NCI-H2196 treated with DMSO at 0.1 percent for 48 hours (cell line): Measurements from ENCODE around the gene CAMTA1.
"Not testable (repeated sequence)": the region's sequence is repeated elsewhere in the genome, so short reads cannot be mapped to it uniquely, and the experiment has no call there.

Source experiments
- DNase-seq: peaks from one replicate; lab custom pipeline; 2025; ENCODE audit not compliant: unreplicated experiment; lab: John Stamatoyannopoulos, UW

Gene CAMTA1

DNA sequence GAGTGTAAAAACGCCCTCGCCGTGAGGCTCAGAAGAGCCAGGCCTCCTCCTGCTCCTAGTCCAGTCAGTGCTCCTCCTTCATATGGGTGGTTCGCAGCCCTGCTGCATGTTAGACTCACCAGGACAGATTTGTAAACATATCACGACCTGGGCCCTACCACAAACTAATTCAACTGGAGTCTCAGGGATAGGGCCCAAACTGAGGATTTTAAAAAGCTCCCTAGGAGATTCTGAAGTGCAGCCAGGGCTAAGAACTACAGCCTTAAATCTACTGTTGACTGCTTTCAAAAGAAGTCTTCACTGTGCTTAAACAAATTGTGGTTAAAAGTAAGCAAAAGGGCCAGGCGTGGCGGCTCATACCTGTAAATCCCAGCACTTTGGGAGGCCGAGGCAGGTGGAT is 57.0 kb downstream of the CAMTA1 start:
- no peak for DNase-seq

DNA sequence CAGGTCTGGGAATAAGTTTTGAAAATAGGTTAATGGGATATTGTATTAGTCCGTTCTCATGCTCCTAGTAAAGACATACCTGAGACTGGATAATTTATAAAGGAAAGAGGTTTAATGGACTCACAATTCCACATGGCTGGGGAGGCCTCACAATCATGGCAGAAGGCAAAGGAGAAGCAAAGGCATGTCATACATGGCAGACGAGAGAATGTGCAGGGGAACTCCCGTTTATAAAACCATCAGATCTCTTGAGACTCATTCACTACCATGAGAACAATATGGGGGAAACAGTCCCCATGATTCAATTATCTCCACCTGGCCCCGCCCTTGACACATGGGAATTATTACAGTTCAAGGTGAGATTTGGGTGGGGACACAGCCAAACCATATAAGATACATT is 60.5 kb downstream of the CAMTA1 start:
- DNase-seq, result not testable (repeated sequence)

GRCh38 chr1:6848816-6849215 is 63.6 kb downstream of the CAMTA1 start:
- no peak for DNase-seq

DNA sequence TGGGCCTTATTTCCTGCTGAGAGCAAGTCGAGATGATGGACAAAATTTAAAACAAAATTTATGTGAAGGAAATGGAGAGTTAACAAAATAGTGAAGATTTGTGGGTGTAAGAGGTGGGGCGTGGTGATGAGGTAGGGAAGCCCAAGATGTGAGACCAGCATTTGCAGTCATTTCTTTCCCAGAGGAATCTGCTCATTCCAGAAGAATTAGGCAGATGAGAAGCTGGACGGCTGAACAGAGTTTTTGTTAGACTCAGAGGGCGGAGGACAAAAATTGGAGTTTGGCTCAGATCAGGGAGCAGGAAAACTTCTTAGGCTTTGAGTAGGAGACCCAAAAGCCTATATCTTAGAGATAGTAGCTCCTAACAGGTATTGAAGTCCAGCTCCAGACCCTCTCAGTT is 65.3 kb downstream of the CAMTA1 start:
- DNase-seq, result no peak

- DNase-seq, result no peak
Observed at GRCh38 chr1:6852136-6852890, 67.1 kb downstream of the CAMTA1 start.

GRCh38 chr1:6854166-6854565 is 68.9 kb downstream of the CAMTA1 start:
- DNase-seq, result no peak

DNA sequence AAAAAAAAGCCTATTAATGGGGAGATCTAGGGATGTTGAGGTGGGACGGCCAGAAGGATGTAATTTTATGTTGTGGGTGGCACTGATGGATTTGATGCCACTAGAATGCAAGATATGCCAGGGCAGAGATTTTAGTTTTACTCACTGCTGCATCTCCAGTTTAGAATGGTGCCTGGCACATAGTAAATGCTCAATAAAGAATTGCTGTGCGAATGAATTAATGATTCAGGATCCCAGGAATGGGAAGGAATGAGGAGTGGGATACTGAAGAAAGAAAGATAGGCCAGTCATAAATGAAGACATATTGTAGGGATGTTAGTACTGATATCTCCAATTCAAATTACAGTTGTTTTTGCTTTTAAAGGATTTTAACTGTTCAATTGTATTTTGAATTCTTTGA is 72.6 kb downstream of the CAMTA1 start:
- no peak for DNase-seq

DNA sequence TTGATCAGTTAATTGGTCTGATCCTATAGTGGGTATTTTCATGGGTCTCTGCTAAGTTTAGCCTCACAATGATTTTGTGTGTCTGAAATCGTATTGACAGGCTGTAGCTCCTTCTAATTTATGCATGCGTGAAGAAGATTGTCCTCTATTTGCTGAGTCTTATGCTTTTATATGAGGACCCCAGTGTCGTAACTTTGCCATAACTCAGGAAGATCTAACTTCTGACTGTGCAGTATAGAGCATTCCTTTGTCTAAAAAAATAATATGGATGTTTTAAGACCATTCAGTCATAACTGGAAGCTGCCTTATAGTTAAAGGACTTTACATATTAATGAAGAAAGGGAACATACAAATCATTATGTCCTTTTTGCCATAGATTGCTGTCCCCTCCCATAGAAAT is 73.3 kb downstream of the CAMTA1 start:
- DNase-seq, result no peak

GRCh38 chr1:6859415-6860343 is 74.4 kb downstream of the CAMTA1 start:
- no peak for DNase-seq

GRCh38 chr1:6860401-6860800 is 75.1 kb downstream of the CAMTA1 start:
- no peak for DNase-seq

DNA sequence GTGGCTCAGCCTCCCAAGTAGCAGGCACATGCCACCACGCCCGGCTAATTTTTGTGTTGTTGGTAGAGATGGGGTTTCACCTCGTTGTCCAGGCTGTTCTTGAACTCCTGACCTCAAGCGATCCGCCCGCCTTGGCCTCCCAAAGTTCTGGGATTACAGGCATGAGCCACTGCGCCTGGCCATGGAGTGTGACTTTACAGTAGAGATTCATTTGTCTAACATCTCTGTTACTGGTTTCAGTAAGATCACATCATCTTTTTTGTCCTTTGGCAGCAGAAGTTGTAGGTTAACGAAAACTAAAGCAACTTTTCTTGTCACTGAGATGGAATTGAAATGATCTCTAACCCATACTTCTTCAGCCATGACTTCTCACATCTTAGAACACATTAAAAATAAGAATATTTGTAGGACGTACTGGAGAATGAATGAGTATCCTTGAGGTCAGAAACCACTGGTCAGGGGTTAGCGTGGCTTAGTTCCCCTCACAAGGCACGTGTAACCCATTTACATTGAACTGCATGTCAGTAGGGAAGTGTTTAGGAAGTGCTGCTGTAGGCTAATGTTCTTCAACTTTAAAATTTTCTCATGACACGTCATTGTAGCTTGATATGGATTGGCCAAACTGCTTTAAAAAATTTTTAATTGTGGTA is 75.9 kb downstream of the CAMTA1 start:
- DNase-seq, result no peak

- no peak for DNase-seq
Observed at GRCh38 chr1:6862906-6863305, 77.7 kb downstream of the CAMTA1 start.

GRCh38 chr1:6864166-6864565 is 78.9 kb downstream of the CAMTA1 start:
- no peak for DNase-seq

DNA sequence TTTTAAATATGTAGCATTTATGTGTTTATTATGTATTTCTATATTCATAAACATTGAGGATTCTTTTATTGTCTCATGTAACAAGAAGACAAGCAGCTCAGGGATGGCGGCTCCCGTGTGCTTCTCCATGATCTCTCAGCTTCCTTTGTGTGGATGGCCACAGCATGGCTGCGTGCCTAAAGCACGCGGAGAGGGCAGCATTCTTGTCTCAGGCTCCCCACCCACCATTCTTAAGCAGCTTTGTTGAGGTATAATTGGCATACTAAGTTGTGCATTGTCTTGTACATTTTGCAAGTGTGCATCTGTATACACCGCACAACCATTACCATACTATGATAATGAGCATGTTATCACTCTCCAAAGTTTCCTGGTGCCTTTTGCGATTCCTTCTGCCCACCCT is 81.6 kb downstream of the CAMTA1 start:
- no peak for DNase-seq

DNA sequence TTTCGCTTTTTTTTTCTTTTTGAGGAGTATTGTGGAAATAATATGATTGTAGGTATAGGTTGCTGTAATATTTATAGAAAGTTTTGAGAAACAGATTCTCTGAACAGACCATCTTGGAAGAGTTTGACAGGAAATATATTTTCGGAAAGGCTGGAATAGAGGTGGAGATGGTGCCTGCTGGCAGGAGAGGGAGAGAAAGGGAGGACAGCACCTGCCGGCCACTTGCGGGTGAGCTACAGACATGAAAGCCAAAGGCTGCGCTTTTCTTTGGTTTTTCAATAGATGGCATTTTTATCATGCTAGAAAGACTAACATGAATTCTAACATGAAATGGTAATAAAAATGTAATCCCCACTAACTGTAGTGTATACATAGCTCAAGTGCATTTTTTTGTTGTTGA is 82.1 kb downstream of the CAMTA1 start:
- no peak for DNase-seq

DNA sequence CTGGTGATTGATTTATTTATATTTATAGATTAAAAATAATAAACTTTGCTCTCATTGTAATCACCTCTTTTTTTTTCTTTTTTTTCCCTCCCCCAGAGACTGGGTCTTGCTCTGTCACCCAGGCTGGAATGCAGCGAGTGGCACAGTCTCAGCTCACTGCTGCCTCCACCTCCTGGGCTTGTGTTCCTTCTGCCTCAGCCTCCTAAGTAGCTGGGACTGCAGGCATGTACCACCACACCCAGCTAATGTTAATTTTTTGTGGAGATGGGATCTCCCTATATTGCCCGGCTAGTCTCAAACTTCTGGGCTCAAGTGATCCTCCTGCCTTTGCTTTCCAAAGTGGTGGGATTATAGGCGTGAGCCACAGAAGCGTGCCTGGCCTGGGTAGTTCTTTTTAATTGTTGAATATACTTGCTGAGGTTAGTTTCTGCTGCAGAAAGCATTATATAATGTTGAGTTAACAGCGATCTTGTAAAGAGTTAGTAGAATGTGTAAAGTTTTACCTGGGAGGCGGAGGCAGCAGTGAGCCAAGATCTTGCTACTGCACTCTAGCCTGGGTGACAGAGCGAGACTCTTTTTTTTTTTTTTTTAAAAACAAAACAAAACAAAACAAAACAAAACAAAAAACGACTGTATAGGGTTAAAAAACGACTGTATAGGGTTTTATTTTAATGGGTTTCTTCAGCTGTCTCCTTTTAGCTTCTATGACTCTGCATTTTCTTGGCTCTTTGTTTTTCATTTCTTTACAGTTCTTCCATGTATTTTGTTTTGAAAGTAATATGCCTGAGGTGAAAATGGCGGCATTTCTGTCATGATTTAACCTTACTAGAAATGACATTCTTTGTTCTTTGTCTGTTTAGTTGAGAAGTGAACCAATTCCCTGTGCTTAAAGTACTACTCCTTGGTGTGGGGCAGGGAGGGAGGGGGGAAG is 82.7 kb downstream of the CAMTA1 start:
- no peak for DNase-seq

- DNase-seq, result no peak
Observed at GRCh38 chr1:6868660-6869380, 83.6 kb downstream of the CAMTA1 start.

DNA sequence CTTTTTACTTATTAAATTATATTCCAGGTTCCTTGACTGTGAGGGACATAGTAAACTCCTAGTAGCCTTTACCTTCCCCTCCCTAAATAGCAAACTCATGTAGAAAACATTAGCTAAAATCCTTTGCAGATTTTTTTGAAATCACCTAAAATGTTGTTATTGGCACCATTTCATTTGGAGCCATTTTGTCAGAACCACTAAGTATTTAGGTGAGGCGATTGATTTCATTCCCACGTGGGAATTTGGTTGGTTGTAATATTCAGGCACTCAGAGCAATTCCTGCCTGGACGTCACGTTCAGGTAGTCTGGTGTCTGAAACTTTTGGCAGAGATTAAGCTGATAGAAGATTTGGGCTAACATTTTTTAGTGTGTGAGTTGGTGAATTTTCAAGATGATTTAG is 84.3 kb downstream of the CAMTA1 start:
- DNase-seq, result no peak

GRCh38 chr1:6870086-6870485 is 84.8 kb downstream of the CAMTA1 start:
- no peak for DNase-seq

DNA sequence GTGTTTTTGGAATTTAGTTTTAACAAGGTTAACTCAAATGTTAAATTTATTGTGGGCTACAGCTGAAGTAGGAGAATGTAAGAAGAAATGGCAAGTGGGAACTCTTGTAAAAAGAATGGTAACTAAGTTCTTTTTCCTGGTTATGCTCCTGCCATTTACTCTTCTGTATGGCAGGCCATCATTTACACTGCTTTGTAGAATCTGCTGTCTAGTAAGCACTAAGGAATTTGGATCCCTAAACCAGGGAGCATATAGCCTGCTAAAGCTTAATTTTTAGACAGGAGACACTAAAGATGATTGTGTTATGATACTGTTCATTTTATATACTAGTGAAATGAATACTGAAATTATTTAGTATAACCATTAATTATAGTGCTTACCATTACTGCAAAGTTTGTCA is 85.3 kb downstream of the CAMTA1 start:
- DNase-seq, result no peak
